IMR-90 (cell line): ENCODE results near the gene UBR1. TPM values are rescaled to one million over a fixed set of nuclear protein-coding genes. Genes with fewer than 3 reads are reported as not detected.

Source experiments
- ATAC-seq: fragments of 200-7000 bp; cut with Tn5 transposase; 2 replicates; pipeline ENCODE4 v1.9.1; 2020; ENCODE audit warnings: low read depth, mild to moderate bottlenecking, moderate library complexity
- BruUV-seq: library from RNA; stranded (reverse); fragments of 400-500 nt; replicated peaks from 2 replicates; lab custom pipeline; 2021; lab: Mats Ljungman, UMichigan
- CTCF ChIA-PET: fragments of 300-600 bp; formaldehyde crosslinking; extraction: SDS; loops from one replicate; lab custom pipeline; 2021; ENCODE audit warnings: antibody characterized with exemption; lab: Yijun Ruan, JAX
- POLR2A ChIA-PET: fragments of 300-600 bp; sonication (Branson Sonifier 250); formaldehyde crosslinking; loops from one replicate; lab custom pipeline; 2022; ENCODE audit warnings: antibody characterized with exemption; ENCODE audit not compliant: unreplicated experiment; lab: Charles Lee
- DNase-seq: peaks from one replicate; pipeline ENCODE4 v3.0.0; 2013
- H2AFZ ChIP-seq: replicated peaks from 2 replicates; pipeline ENCODE3; 2013; ENCODE audit warnings: low read length, mild to moderate bottlenecking; ENCODE audit not compliant: poor library complexity
- H2AK5ac ChIP-seq: 2 replicates; pipeline ENCODE4 v1.6.1; 2013; ENCODE audit warnings: low read depth, low read length, inconsistent platforms
- H2AK9ac ChIP-seq: replicated peaks from 2 replicates; pipeline ENCODE3; 2013; ENCODE audit warnings: mild to moderate bottlenecking, low read depth, low read length, moderate library complexity; ENCODE audit not compliant: poor library complexity
- H2BK120ac ChIP-seq: 2 replicates; pipeline ENCODE4 v1.6.1; 2013; ENCODE audit warnings: low read depth, low read length, inconsistent platforms
- H2BK15ac ChIP-seq: 3 replicates; pipeline ENCODE4 v1.6.1; 2013; ENCODE audit warnings: low read depth, low read length, inconsistent platforms
- H2BK20ac ChIP-seq: 2 replicates; pipeline ENCODE4 v1.6.1; 2013; ENCODE audit warnings: low read depth, mild to moderate bottlenecking, inconsistent platforms, low read length, moderate library complexity
- H2BK5ac ChIP-seq: 2 replicates; pipeline ENCODE4 v1.6.1; 2013; ENCODE audit warnings: mild to moderate bottlenecking, low read depth, low read length, inconsistent platforms; ENCODE audit not compliant: poor library complexity, severe bottlenecking
- H3K14ac ChIP-seq: replicated peaks from 2 replicates; pipeline ENCODE4 v1.6.1; 2013; ENCODE audit warnings: low read depth, low read length, inconsistent platforms
- H3K18ac ChIP-seq: 2 replicates; pipeline ENCODE4 v1.6.1; 2013; ENCODE audit warnings: low read depth, low read length, control low read depth
- H3K23ac ChIP-seq: 2 replicates; pipeline ENCODE4 v1.6.1; 2013; ENCODE audit warnings: low read depth, low read length, inconsistent platforms
- H3K27ac ChIP-seq: 2 replicates; pipeline ENCODE4 v1.5.1; 2013; ENCODE audit warnings: mild to moderate bottlenecking, control low read depth, low read length; ENCODE audit not compliant: insufficient read depth
- H3K27me3 ChIP-seq: 2 replicates; pipeline ENCODE4 v1.6.1; 2013; ENCODE audit warnings: low read length; ENCODE audit not compliant: control insufficient read depth, insufficient read depth
- H3K36me3 ChIP-seq: 2 replicates; pipeline ENCODE4 v1.6.1; 2013; ENCODE audit warnings: low read length, mixed read lengths; ENCODE audit not compliant: control insufficient read depth, insufficient read depth
- H3K4ac ChIP-seq: 2 replicates; pipeline ENCODE4 v1.6.1; 2013; ENCODE audit warnings: low read depth, low read length, inconsistent platforms
- H3K4me1 ChIP-seq: 2 replicates; pipeline ENCODE4 v1.6.1; 2013; ENCODE audit warnings: low read length, mixed read lengths; ENCODE audit not compliant: control insufficient read depth, insufficient read depth
- H3K4me2 ChIP-seq: 2 replicates; pipeline ENCODE4 v1.6.1; 2013; ENCODE audit warnings: low read depth, mild to moderate bottlenecking, control low read depth, low read length, moderate library complexity
- H3K4me3 ChIP-seq: 2 replicates; pipeline ENCODE4 v1.5.1; 2013; ENCODE audit warnings: low read depth, mild to moderate bottlenecking, control low read depth, low read length, moderate library complexity; ENCODE audit not compliant: insufficient read depth
- H3K56ac ChIP-seq: 2 replicates; pipeline ENCODE4 v1.6.1; 2013; ENCODE audit warnings: low read length, inconsistent platforms; ENCODE audit not compliant: insufficient read depth; ENCODE audit errors: extremely low read depth
- H3K79me1 ChIP-seq, 2 experiments: 2 replicates each; pipeline ENCODE4 v1.6.1; 2013; ENCODE audit warnings: low read length in 2 of 2, inconsistent platforms in 1 of 2, low read depth in 1 of 2
- H3K9ac ChIP-seq: 2 replicates; pipeline ENCODE4 v1.6.1; 2013; ENCODE audit warnings: low read depth, low read length, control low read depth
- H3K9me1 ChIP-seq: 2 replicates; pipeline ENCODE4 v1.6.1; 2013; ENCODE audit warnings: low read length, inconsistent platforms; ENCODE audit not compliant: insufficient read depth
- H3K9me3 ChIP-seq: 2 replicates; pipeline ENCODE4 v1.6.1; 2013; ENCODE audit warnings: low read length; ENCODE audit not compliant: control insufficient read depth, insufficient read depth
- H4K20me1 ChIP-seq: 2 replicates; pipeline ENCODE4 v1.6.1; 2013; ENCODE audit warnings: low read length, inconsistent platforms; ENCODE audit not compliant: insufficient read depth
- H4K5ac ChIP-seq: 2 replicates; pipeline ENCODE4 v1.6.1; 2013; ENCODE audit warnings: mild to moderate bottlenecking, low read depth, low read length, control low read depth
- H4K8ac ChIP-seq, 2 experiments: 2 replicates each; pipeline ENCODE4 v1.6.1; 2013; ENCODE audit warnings: low read depth in 2 of 2, low read length in 2 of 2, control low read depth in 1 of 2, inconsistent platforms in 1 of 2
- H4K91ac ChIP-seq: 2 replicates; pipeline ENCODE4 v1.6.1; 2013; ENCODE audit warnings: low read depth, low read length, inconsistent platforms; ENCODE audit not compliant: insufficient read depth
- BHLHE40 ChIP-seq: fragments of 150-350 bp; IDR thresholded peaks from 2 replicates; pipeline ENCODE4 v1.6.1; 2016; ENCODE audit warnings: mild to moderate bottlenecking, low read depth, low read length
- CEBPB ChIP-seq: IDR thresholded peaks from 2 replicates; pipeline ENCODE4 v1.6.1; 2012; ENCODE audit warnings: low read depth, low read length, improper control_type of control experiment
- CHD1 ChIP-seq: IDR thresholded peaks from 2 replicates; pipeline ENCODE4 v1.6.1; 2012; ENCODE audit warnings: low read depth, low read length, improper control_type of control experiment
- CTCF ChIP-seq: conservative IDR thresholded peaks from 2 replicates; pipeline ENCODE4 v1.5.1; 2012; ENCODE audit warnings: mild to moderate bottlenecking, low read depth, low read length, improper control_type of control experiment
- FOS ChIP-seq: fragments of 150-350 bp; IDR thresholded peaks from 2 replicates; pipeline ENCODE4 v1.6.1; 2016; ENCODE audit warnings: low read depth, low read length
- MAFK ChIP-seq: IDR thresholded peaks from 2 replicates; pipeline ENCODE4 v1.6.1; 2012; ENCODE audit warnings: low read depth, low read length, improper control_type of control experiment
- MXI1 ChIP-seq: IDR thresholded peaks from 2 replicates; pipeline ENCODE4 v1.6.1; 2012; ENCODE audit warnings: low read depth, mild to moderate bottlenecking, low read length, moderate library complexity, borderline replicate concordance
- NFE2L2 ChIP-seq: fragments of 150-350 bp; IDR thresholded peaks from 2 replicates; pipeline ENCODE4 v1.6.1; 2016; ENCODE audit warnings: low read depth, mild to moderate bottlenecking, low read length
- POLR2A ChIP-seq: IDR thresholded peaks from 2 replicates; pipeline ENCODE4 v1.6.1; 2012; ENCODE audit warnings: mild to moderate bottlenecking, low read depth, low read length
- RAD21 ChIP-seq: IDR thresholded peaks from 2 replicates; pipeline ENCODE4 v1.6.1; 2012; ENCODE audit warnings: low read length, improper control_type of control experiment
- RCOR1 ChIP-seq: IDR thresholded peaks from 2 replicates; pipeline ENCODE4 v1.6.1; 2012; ENCODE audit warnings: mild to moderate bottlenecking, low read length, improper control_type of control experiment; ENCODE audit not compliant: insufficient replicate concordance
- RFX5 ChIP-seq: IDR thresholded peaks from 2 replicates; pipeline ENCODE4 v1.8.0; 2012; ENCODE audit warnings: low read depth, mild to moderate bottlenecking, low read length, moderate library complexity
- SMC3 ChIP-seq: fragments of 150-350 bp; IDR thresholded peaks from 2 replicates; pipeline ENCODE4 v1.6.1; 2016; ENCODE audit warnings: low read depth, mild to moderate bottlenecking, antibody characterized with exemption, low read length, moderate library complexity
- USF2 ChIP-seq: fragments of 150-350 bp; IDR thresholded peaks from 2 replicates; pipeline ENCODE4 v1.6.1; 2017; ENCODE audit warnings: mild to moderate bottlenecking, antibody characterized with exemption, low read length, low read depth
- WGBS, 2 experiments: methylation state at CpG; one replicate each; pipeline versions ENCODE4 v1.1.5 to v1.1.7; 2013; ENCODE audit warnings: missing lambda C conversion rate in 2 of 2; ENCODE audit not compliant: insufficient read length in 1 of 2; ENCODE audit errors: extremely low coverage in 2 of 2; 5-methylcytosine and 5-hydroxymethylcytosine counted together
- dilution Hi-C: fragments of 300-500 bp; cut with HindIII; formaldehyde crosslinking; loops from one replicate; pipeline ENCODE4 v1.14.3; 2018; ENCODE audit warnings: low sequenced_read_pairs; ENCODE audit not compliant: unreplicated experiment
- in situ Hi-C: fragments of 300-500 bp; cut with MboI; formaldehyde crosslinking; loops from 3 replicates; pipeline ENCODE4 v1.14.3; 2019; ENCODE audit warnings: low sequenced_read_pairs, inconsistent platforms, mixed read lengths
- intact Hi-C: fragments of 100-400 bp; cut with micrococcal nuclease; formaldehyde crosslinking; loops from 2 replicates; pipeline ENCODE4 v1.10.0; 2022
- polyA plus RNA-seq, 3 experiments: library from polyadenylated mRNA; depleted of rRNA; stranded (reverse); fragments of >200 nt; gene quantifications; 2 replicates each; pipeline ENCODE4 v1.2.3, GENCODE V29; 2012; ENCODE audit warnings: low replicate concordance in 1 of 3
- total RNA-seq: library from RNA; depleted of rRNA; stranded (reverse); fragments of >200 nt; gene quantifications from 2 replicates; pipeline ENCODE4 v1.2.3, GENCODE V29; 2012

UBR1 gene
- total and polyA plus RNA-seq, 2 of the 4 experiments (the other 2 are of a cell fraction), result 6.5 to 30.1 TPM

GRCh38 chr15:42919799-42920518 lies 185.9 kb downstream of the UBR1 start:
- H3K27me3 ChIP-seq, result no peaks in the 10 kb centered on the region
- 0 out of 3 replicates have a peak overlapping the region, but pooled peaks have one; percentile 1 for H2BK15ac ChIP-seq
- H3K4me2 ChIP-seq, result peak overlapping the region; percentile 93
- intact Hi-C loops (loop anchor here (1.0 to 5.0 kb wide), 2 partner anchors 123 to 183 kb away; partner anchors contain the start of gene CDAN1), in situ Hi-C loops (loop anchor here (5.0 kb wide), 1 partner anchor 208 kb away; no protein-coding TSS in a partner anchor), dilution Hi-C loops (no loop called here)
- ChIA-PET CTCF (no interaction called here), POLR2A (no interaction called here)
- H3K27ac ChIP-seq, result peak overlapping the region; percentile 77
- no TSS peak for BruUV-seq
- ATAC-seq, result no peak
- peak overlapping the region; percentile 87 for H3K9ac ChIP-seq
- H2BK20ac ChIP-seq, result no peak overlapping the region
- H3K56ac ChIP-seq, result 0 out of 2 replicates have a peak overlapping the region, but pooled peaks have one; percentile 20
- peak overlapping the region; percentile 60 for H2AK9ac ChIP-seq
- no peaks in the 10 kb centered on the region; the same call in 1 of the 2 replicates for H3K4me1 ChIP-seq
- peak; percentile 25 for DNase-seq
- H3K9me1 ChIP-seq, result peaks cover 8% of the 10 kb centered on the region; the same call in 1 of the 2 replicates
- WGBS, 2 experiments, result 3% methylated on average over 11 of the region's 40 CpGs; no CpG with 5 or more reads in 1 of the 2 experiments
- peak overlapping the region; percentile 56 for H2BK5ac ChIP-seq
- H3K23ac ChIP-seq, result peak overlapping the region; percentile 55
- H3K4ac ChIP-seq, result peak overlapping the region; percentile 45
- H2AK5ac ChIP-seq, result no peak overlapping the region
- no peaks in the 10 kb centered on the region for H3K36me3 ChIP-seq
- H4K91ac ChIP-seq, result no peak overlapping the region
- H3K4me3 ChIP-seq, result peak overlapping the region; percentile 97
- H4K5ac ChIP-seq, result peak overlapping the region; percentile 10; the same call in 1 of the 2 replicates
- peaks cover 8 to 32% of the 10 kb centered on the region in 2 experiments; a peak in 3 of 4 replicates for H3K79me1 ChIP-seq
- no peaks in the 10 kb centered on the region for H3K9me3 ChIP-seq
- H2BK120ac ChIP-seq, result no peak overlapping the region
- H4K20me1 ChIP-seq, result peaks cover 4% of the 10 kb centered on the region; the same call in 1 of the 2 replicates
- H2AFZ ChIP-seq, result peak overlapping the region; percentile 99
- peak overlapping the region; percentile 84 for H3K14ac ChIP-seq
- H4K8ac ChIP-seq, result peak overlapping the region; percentile 9 to 66; a peak in 1 of 4 replicates
- peak overlapping the region; percentile 28; the same call in 1 of the 2 replicates for H3K18ac ChIP-seq
- TF ChIP-seq RAD21, result no peak
- no peak for TF ChIP-seq SMC3
- no peak for TF ChIP-seq RFX5
- no peak for TF ChIP-seq BHLHE40
- TF ChIP-seq FOS, result no peak
- TF ChIP-seq POLR2A, result no peak; the same call in 1 of the 2 replicates
- TF ChIP-seq CTCF, result no peak
- no peak for TF ChIP-seq CEBPB
- TF ChIP-seq NFE2L2, result no peak
- no peak for TF ChIP-seq MXI1
- no peak for TF ChIP-seq MAFK
- TF ChIP-seq CHD1, result no peak
- TF ChIP-seq USF2, result no peak
- no peak for TF ChIP-seq RCOR1
